ENCODE data around the gene GABBR2. TPM values are rescaled to one million over a fixed set of nuclear protein-coding genes. Genes with fewer than 3 reads are reported as not detected.

The GABBR2 gene
- total RNA-seq, 6 experiments from 2014 or later, result not detected

DNA sequence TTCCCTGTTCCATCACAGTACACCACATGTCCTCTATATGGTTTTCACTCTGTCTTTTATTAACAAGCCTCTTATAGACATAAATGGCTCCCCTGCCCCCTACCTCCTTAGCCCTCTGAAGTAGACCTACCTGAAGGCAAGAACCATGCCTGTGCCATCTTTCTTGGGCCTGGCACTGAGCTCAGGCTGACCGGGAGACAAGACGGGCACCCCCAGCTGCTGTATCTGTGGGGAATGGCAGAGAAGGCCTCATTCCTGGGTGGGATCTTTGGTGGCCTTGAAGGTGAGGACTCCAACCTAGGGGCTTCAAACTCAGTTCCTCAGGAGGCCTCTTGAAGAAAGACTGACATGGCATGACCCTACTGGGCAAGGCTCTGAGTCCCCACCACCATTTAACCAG lies 109.9 kb downstream of the GABBR2 start:
- Histone ChIP-seq H3K4me3 (no peak overlapping the region), H3K27me3 (no peaks in the 10 kb centered on the region), H3K27ac (no peak overlapping the region), H3K36me3 (no peaks in the 10 kb centered on the region), H3K9me3 (no peaks in the 10 kb centered on the region), H3K4me1 (no peaks in the 10 kb centered on the region)
- TF ChIP-seq, protein P1, sequence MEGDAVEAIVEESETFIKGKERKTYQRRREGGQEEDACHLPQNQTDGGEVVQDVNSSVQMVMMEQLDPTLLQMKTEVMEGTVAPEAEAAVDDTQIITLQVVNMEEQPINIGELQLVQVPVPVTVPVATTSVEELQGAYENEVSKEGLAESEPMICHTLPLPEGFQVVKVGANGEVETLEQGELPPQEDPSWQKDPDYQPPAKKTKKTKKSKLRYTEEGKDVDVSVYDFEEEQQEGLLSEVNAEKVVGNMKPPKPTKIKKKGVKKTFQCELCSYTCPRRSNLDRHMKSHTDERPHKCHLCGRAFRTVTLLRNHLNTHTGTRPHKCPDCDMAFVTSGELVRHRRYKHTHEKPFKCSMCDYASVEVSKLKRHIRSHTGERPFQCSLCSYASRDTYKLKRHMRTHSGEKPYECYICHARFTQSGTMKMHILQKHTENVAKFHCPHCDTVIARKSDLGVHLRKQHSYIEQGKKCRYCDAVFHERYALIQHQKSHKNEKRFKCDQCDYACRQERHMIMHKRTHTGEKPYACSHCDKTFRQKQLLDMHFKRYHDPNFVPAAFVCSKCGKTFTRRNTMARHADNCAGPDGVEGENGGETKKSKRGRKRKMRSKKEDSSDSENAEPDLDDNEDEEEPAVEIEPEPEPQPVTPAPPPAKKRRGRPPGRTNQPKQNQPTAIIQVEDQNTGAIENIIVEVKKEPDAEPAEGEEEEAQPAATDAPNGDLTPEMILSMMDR (IDR thresholded peaks at IDR 0.05), result no peak
- no peak for TF ChIP-seq POLR2A (IDR thresholded peaks at IDR 0.05)
- DNase-seq (no peak), ATAC-seq (no peak)
- intact Hi-C loops (cut with DNase I), result no loop called here
- whole genome bisulfite sequencing (ENCODE audit: insufficient coverage, low coverage, low lambda C conversion rate, missing lambda C conversion rate), result 80% methylated on average over 1 of the region's 2 CpGs

- Histone ChIP-seq H3K36me3 (no peaks in the 10 kb centered on the region), H3K4me1 (no peaks in the 10 kb centered on the region), H3K4me3 (no peak overlapping the region), H3K9me3 (no peaks in the 10 kb centered on the region), H3K27ac (no peak overlapping the region), H3K27me3 (no peaks in the 10 kb centered on the region)
- TF ChIP-seq, protein P1 (IDR thresholded peaks at IDR 0.05), result no peak
- TF ChIP-seq POLR2A (IDR thresholded peaks at IDR 0.05), result no peak
- ATAC-seq, result no peak
- intact Hi-C loops (cut with DNase I), result no loop called here
- DNase-seq, result no peak
These were observed 111.4 kb downstream of the GABBR2 start for GRCh38 chr9:98597236-98597771.

- DNase-seq (no peak), ATAC-seq (no peak)
- Histone ChIP-seq H3K27me3 (no peaks in the 10 kb centered on the region), H3K9me3 (no peaks in the 10 kb centered on the region), H3K27ac (no peak overlapping the region), H3K4me3 (no peak overlapping the region), H3K4me1 (no peaks in the 10 kb centered on the region), H3K36me3 (no peaks in the 10 kb centered on the region)
- intact Hi-C loops (cut with DNase I), result no loop called here
- no peak for TF ChIP-seq POLR2A (IDR thresholded peaks at IDR 0.05)
- WGBS (ENCODE audit: insufficient coverage, low coverage, low lambda C conversion rate, missing lambda C conversion rate), result 73% methylated on average over 7 of the region's 7 CpGs
These were observed 112.2 kb downstream of the GABBR2 start for GRCh38 chr9:98596486-98596885.

- 57% methylated on average over 3 of the region's 11 CpGs for WGBS (ENCODE audit: insufficient coverage, low coverage, low lambda C conversion rate, missing lambda C conversion rate)
- Histone ChIP-seq H3K4me1 (no peaks in the 10 kb centered on the region), H3K9me3 (no peaks in the 10 kb centered on the region), H3K36me3 (no peaks in the 10 kb centered on the region), H3K27me3 (no peaks in the 10 kb centered on the region), H3K27ac (no peak overlapping the region), H3K4me3 (no peak overlapping the region)
- TF ChIP-seq POLR2A (IDR thresholded peaks at IDR 0.05), result no peak
- TF ChIP-seq, protein P1 (IDR thresholded peaks at IDR 0.05), result no peak
- DNase-seq, result no peak
- ATAC-seq, result peak in 2 of 4 donors; percentile 31 to 35
- intact Hi-C loops (cut with DNase I), result no loop called here
These were observed 114.1 kb downstream of the GABBR2 start for GRCh38 chr9:98594546-98595160.

GRCh38 chr9:98593354-98594253 lies 115.1 kb downstream of the GABBR2 start:
- ATAC-seq (no peak), DNase-seq (no peak)
- 47% methylated on average over 2 of the region's 15 CpGs for WGBS (ENCODE audit: insufficient coverage, low coverage, low lambda C conversion rate, missing lambda C conversion rate)
- Histone ChIP-seq H3K36me3 (no peaks in the 10 kb centered on the region), H3K27me3 (no peaks in the 10 kb centered on the region), H3K4me1 (no peaks in the 10 kb centered on the region), H3K27ac (no peak overlapping the region), H3K9me3 (no peaks in the 10 kb centered on the region), H3K4me3 (no peak overlapping the region)
- intact Hi-C loops (cut with DNase I), result no loop called here
- TF ChIP-seq, protein P1 (IDR thresholded peaks at IDR 0.05), result no peak
- no peak for TF ChIP-seq POLR2A (IDR thresholded peaks at IDR 0.05)

Data from right lobe of liver (tissue), 6 donors.